Stimulated activated CD4-positive, alpha-beta T cell treated with anti-CD3 and anti-CD28 coated beads, TNF-alpha, amount 100 ng/mL, for 1 hour (primary cell): ENCODE measurements around the gene TXNDC17.
"Not testable (repeated sequence)": the region's sequence is repeated elsewhere in the genome, so short reads cannot be mapped to it uniquely, and the experiment has no call there.

Experiments used
- DNase-seq, 3 donors: peaks; one replicate each; pipeline ENCODE4 v3.0.0-alpha.2; 2020; ENCODE audit warnings: low read depth in 3 of 3, low spot score in 1 of 3

TXNDC17 gene

DNA sequence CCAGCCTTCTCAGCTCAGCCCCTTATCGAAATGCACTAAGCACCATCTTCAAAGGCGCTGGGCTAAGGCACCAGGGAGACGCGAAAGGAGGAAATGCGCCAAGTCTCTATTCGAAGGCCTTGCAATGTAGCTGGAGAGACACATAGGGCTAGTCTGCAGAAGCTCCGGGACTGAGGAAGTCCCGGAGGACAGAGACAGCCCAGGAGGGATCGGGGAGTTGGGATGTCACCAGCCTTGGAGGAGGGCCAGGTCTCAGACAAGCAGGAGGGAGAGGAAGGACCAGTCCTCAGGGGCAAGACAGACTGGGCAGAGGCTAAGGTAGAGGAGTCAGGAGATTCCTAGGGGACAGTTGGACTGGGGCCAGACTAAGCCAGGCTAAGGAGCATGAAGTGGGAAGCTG is 19.2 kb downstream of the TXNDC17 start:
- no peak for DNase-seq

- no peak for DNase-seq
These were observed 20.1 kb downstream of the TXNDC17 start for GRCh38 chr17:6660805-6661463.

DNA sequence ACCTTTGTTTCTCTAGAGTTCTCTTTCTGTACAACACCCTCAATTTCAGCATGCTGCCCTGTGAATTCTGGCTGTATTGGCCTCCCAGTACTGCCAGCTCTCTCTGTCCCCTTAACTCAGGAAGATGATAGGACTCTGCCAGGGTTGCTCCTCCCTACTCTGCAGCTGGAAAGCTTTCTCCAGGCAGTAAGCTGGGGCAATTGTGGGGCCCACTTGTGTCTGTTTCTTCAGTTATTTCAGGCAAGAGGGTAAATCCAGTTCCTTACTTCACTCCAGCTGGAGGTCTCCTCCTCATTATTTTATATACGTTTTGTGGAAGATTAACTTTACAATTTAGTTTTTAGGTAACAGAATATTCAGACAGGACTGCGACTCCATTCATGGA is 20.6 kb downstream of the TXNDC17 start:
- DNase-seq: no peak

- not testable (repeated sequence) for DNase-seq
These were observed 22.3 kb downstream of the TXNDC17 start for GRCh38 chr17:6663200-6663599.

DNA sequence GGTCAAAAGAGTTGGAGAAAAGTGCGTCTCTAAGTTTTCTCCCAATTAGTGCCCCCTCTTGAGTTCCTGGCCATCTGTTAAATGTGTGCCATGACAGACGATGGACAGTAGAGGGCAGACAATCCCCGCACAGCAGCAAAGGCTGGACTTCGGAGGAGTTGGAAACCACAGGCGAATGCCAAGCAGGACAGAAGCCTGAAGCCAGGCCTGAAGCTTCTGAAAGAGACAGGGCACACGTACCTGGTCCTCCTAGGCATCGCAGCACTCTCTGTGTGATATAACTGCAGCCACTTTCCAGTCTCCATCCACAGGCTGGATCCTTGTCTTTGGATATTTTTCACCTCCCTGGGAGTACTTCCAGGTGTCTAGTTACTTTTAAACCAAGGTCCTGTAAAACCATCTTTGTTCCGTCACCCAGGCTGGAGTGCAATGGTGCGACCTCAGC is 25.2 kb downstream of the TXNDC17 start:
- DNase-seq: peak in 1 of 3 donors; percentile 15

DNA sequence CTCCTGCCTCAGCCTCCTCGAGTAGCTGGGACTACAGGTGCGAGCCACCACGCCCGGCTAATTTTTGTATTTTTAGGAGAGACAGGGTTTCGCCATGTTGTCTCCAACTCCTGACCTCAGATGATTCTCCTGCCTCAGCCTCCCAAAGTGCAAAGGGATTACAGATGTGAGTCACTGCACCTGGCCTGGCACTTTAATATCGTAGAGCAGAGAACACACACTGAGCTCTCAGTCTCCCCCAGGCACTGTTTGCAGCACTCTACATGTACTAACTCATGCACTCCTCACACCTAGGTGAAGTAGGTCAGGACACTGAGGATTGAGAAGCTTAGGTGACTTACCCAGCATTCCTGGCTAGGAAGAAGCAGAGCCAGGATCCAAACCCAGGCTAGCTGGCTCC is 25.7 kb downstream of the TXNDC17 start:
- DNase-seq: no peak

DNA sequence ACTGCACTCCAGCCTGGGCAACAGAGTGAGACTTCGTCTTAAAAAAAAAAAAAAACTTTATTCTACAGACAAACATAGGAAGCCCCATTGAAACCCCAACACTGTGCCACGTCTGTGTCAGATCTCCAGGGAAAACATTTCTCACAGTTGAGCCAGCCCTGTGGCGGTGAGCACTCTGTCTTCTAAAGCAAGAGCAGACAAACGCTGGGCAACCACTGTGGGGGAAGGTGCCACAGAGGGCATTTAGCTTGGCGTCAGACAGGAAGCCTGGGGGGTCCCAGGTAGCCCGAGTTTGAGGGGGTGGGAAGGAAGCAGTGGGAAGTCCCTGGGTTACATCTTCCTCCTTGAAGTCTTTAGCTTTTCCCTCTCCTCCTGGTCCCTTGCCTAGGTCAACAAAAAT is 26.7 kb downstream of the TXNDC17 start:
- DNase-seq: no peak

DNA sequence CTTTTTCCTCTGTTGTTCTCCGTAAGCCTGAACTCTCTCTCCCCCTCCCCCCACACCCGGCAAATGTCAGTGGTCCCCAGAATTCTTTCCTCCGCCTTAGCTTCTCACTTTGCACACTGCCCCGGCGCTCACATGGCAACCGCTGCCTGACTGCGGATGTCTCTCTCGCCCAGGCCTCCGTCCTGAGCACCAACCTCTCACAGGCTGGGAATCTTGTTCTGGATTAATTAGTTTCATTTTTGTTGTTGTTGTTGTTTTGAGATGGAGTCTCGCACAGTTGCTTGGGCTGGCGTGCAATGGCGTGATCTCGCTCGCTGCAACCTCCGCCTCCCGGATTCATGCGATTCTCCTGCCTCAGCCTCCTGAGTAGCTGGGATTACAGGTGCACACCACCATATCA is 27.4 kb downstream of the TXNDC17 start:
- no peak for DNase-seq

DNA sequence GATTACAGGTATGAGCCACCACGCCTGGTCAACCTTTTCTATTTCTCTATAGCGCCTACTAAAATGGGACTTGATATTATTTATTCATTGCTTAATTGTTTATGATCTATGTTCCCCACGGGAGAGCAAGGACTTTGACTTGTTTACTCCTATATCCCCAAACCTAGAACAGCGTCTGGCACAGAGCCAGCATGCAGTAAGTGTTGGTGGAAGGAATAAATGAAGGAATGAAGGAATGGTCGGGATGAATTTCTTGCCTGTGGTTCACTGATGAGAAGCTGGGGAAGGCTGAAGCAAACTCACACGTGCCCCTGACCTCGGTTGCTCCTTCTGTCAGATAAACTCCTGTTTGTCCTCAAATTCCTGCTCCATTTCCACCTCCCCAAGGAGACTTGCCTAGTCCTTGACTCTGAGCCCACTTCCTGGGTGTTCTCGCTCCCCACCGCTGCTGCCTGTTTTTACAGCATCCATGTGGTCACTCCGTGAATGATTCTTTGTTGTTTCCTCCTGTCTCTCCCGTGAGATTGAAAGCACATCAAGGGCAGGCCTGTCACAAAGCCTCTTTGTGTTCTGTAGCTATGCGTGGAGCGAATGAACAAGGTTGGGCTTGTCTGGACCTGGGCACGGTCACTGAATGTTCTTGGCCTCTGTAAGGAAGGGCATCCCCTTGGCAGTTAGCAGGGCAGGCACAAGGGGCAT is 28.0 kb downstream of the TXNDC17 start:
- no peak for DNase-seq

GRCh38 chr17:6669479-6670212 is 28.8 kb downstream of the TXNDC17 start:
- no peak for DNase-seq

DNA sequence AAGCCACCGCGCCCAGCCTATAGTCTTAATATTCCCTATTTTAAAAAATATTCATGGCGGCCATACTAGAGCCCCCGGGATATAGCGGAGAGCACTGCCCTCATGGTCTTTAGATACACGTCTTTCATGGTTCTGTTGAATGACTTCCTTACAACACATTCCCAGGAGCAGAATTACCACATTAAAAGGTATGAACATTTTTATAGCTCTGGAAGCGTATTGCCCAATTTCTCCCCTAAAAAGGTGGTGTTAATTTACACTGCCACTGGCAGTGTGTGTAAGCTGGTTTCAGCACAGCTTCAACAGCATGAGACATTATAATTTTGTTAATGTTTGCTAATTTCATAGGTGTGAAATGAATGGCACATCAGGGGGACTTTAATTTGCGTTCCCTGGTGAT is 29.7 kb downstream of the TXNDC17 start:
- DNase-seq: no peak

GRCh38 chr17:6670999-6671398 is 30.1 kb downstream of the TXNDC17 start:
- DNase-seq: no peak

DNA sequence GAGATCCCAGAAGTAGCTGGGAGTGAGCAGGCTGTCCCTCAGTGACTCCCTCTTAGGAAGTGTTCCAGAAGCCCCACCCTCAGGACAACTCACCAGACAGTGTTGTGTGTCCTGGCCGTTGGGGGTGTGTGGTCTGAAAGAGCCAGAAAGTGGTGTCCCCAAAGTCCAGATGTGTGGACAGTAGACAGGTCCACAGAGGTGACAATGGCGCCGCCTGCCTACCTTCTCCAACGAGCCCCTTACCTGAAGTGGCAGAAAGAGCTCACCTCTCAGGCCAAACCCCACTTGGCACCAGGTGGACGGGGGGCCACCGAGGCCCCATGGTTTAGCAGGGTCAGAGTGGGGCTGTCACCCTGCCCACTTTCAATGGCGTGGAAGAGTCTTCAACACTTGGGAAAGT is 30.6 kb downstream of the TXNDC17 start:
- no peak for DNase-seq

DNA sequence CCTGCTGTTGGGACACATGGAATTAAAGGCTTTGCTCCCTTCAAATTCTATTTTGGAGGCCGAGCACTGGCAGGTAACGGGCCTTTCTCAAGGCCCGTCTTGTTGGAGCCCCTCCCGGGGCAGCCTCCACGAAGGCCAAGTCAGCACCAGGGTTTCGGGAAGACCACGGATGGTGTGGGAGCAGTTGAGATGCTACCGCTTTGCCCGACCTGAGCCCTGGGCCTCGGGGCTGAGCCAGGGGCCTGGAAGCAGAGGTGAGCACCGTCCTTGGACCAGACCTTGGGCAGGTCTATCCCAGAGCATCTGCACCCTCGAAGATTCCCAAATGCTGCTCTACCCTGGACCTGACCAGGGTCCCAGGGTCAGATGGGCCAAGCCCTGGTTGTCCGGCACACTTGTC is 33.7 kb downstream of the TXNDC17 start:
- no peak for DNase-seq

GRCh38 chr17:6675201-6675825 is 34.5 kb downstream of the TXNDC17 start:
- no peak for DNase-seq

DNA sequence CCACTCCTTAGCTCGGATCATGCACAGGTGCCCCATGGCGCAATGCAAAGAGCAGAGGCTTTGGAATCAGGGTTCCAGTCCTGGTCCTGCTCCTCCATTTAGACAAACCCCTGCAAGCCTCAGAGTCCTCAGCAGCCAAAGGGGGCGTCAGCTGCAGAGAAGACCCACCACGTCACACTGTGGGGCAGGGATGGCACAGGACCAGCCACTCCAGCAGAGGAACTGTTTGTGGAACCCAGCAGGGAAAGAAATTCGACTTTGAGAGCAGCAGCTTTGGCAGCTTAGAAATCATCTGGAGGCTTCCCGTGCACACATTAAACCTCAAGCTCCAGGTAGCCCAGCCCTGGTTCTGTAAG is 35.9 kb downstream of the TXNDC17 start:
- DNase-seq: no peak

DNA sequence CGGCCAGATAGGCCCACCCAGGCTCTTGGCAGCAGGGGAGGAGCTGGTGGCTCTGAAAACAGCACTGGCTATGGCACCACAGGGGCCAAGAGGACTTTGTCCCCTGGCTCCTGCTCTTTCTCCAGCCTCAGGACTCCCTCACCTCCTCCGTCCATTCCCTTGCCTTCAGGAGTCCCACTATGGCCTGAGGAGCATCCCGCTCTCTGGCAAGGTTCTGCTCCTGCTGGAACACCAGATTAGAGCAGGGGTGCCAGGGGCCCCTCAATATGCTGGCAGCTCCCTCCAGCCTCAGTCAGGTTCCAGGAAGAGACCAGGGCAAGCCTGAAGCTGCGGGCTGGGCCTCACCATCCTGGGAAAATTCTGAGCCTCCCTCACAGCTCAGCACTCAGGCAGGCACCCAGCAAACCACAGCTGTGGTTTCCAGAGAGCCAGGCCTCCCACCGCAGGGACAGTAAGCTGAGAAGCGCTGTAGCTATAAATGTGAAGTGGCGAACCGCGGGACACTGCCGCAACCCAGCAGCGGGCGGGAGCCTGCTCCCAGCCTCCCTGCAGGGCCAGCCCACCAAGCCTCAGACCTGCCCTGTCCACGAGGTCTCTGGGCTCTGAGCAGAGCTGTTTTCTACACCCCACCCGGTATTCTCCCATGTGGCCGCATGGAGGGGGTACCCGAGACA is 36.4 kb downstream of the TXNDC17 start:
- no peak for DNase-seq

DNA sequence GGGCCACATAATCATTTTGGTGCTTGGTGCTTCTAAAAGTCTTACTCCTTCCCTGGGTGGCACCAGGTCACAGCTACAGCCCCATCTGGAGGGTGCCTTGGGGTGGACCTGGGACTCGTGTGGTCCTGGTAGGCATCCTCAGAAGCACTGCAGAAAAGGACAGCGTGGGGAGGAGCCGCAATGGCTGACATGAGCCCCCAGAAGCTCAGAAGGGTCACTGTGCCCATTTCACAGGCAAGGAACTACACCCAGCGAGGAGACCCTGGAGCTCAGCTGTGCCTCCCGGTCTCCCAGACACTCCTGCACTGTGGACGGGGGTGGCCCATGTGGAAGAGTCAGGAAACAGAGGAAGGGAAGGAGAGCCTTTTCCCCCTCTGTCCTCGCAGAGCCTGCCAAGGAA is 37.1 kb downstream of the TXNDC17 start:
- DNase-seq: no peak

- no peak for DNase-seq
These were observed 38.4 kb downstream of the TXNDC17 start for GRCh38 chr17:6679241-6679640.

DNA sequence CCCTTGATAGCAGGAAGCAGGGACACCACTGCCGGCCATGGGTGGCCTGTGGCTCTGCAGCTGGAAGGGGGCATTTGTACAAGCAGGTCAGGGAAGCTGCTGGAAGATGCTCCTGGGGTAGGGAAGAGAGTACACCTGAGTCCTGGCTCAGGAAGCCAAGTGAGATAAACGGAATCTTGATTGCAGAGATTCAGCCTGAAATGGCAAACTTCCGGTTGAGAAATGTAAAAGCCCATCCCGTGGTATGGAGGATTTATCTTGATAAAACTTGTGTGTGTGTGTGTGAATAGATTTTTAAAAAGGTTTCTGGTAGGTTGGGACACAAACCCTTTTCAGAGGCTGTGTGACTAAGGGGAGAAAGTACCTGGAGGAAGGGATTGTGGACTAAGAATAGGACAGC is 40.3 kb downstream of the TXNDC17 start:
- no peak for DNase-seq

DNA sequence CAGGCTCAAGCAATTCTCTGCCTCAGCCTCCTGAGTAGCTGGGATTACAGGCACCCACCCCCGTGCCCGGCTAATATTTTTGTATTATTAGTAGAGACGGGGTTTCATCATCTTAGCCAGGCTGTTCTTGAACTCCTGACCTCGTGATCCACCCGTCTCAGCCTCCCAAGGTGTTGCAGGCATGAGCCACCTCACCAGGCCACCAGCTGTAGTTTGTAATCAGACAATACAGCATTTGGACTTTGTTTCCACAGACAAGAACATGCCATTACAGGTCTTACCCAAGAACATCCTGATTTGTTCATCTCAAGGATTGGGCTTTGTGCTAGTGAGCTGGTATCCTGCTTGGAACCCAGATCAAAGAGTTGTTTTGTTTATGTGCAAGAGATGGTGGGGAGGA is 40.8 kb downstream of the TXNDC17 start:
- DNase-seq: no peak
